Neural cell (in vitro differentiated cells): ENCODE results near the gene GZMH. TPM values are rescaled to one million over a fixed set of nuclear protein-coding genes. Genes with fewer than 3 reads are reported as not detected.

Experiments
- H2AFZ ChIP-seq: fragments of 200-600, 300-800 bp; sonication (generic), shearing (Covaris generic); 2 replicates; pipeline ENCODE4 v1.6.0; 2014; ENCODE audit warnings: low read depth, mild to moderate bottlenecking, antibody characterized with exemption, low read length, moderate library complexity
- H3F3A ChIP-seq: fragments of 200-600 bp; shearing (Covaris generic); 2 replicates; pipeline ENCODE4 v1.6.1; 2016; ENCODE audit warnings: mild to moderate bottlenecking, moderate library complexity, mixed read lengths, antibody characterized with exemption, low read length; ENCODE audit not compliant: insufficient read depth, poor library complexity, severe bottlenecking
- H3K27ac ChIP-seq: fragments of 200-600, 300-800 bp; sonication (generic), shearing (Covaris generic); 2 replicates; pipeline ENCODE4 v1.5.1; 2014; ENCODE audit warnings: mild to moderate bottlenecking, low read length, moderate library complexity
- H3K27me3 ChIP-seq: fragments of 300-800, 200-600 bp; sonication (generic), shearing (Covaris generic); 2 replicates; pipeline ENCODE4 v1.6.0; 2014; ENCODE audit warnings: mild to moderate bottlenecking, low read depth, low read length, moderate library complexity; ENCODE audit not compliant: insufficient read depth
- H3K36me3 ChIP-seq: fragments of 300-800, 200-600 bp; sonication (generic), shearing (Covaris generic); 2 replicates; pipeline ENCODE4 v1.5.1; 2014; ENCODE audit warnings: mild to moderate bottlenecking, antibody characterized with exemption, low read length, moderate library complexity; ENCODE audit not compliant: insufficient read depth
- H3K4me2 ChIP-seq: fragments of 300-800, 200-600 bp; sonication (generic), shearing (Covaris generic); 2 replicates; pipeline ENCODE4 v1.6.0; 2014; ENCODE audit warnings: mild to moderate bottlenecking, low read length
- H3K4me3 ChIP-seq: fragments of 300-800, 200-600 bp; sonication (generic), shearing (Covaris generic); 2 replicates; pipeline ENCODE4 v1.5.1; 2014; ENCODE audit warnings: mild to moderate bottlenecking, low read length, moderate library complexity
- H3K79me2 ChIP-seq: fragments of 200-600 bp; shearing (Covaris generic); replicated peaks from 2 replicates; pipeline ENCODE4 v1.6.0; 2014; ENCODE audit warnings: mild to moderate bottlenecking, low read length, moderate library complexity; ENCODE audit not compliant: insufficient read depth
- H3K9ac ChIP-seq: fragments of 300-800, 200-600 bp; sonication (generic), shearing (Covaris generic); 2 replicates; pipeline ENCODE4 v1.6.1; 2016; ENCODE audit warnings: mild to moderate bottlenecking, low read length, mixed read lengths
- H3K9me2 ChIP-seq: fragments of 200-600 bp; shearing (Covaris generic); 2 replicates; pipeline ENCODE4 v1.6.1; 2016; ENCODE audit warnings: mild to moderate bottlenecking, low read length, mixed read lengths; ENCODE audit not compliant: insufficient read depth
- H3K9me3 ChIP-seq: fragments of 200-600, 300-800 bp; sonication (generic), shearing (Covaris generic); 2 replicates; pipeline ENCODE4 v1.6.1; 2016; ENCODE audit warnings: mild to moderate bottlenecking, mixed run types, low read length, moderate library complexity, mixed read lengths
- H4K20me1 ChIP-seq: fragments of 200-600 bp; shearing (Covaris generic); 2 replicates; pipeline ENCODE4 v1.6.1; 2016; ENCODE audit warnings: mild to moderate bottlenecking, mixed run types; ENCODE audit not compliant: insufficient read depth
- CTCF ChIP-seq: fragments of 450-650 bp; IDR thresholded peaks from 2 replicates; pipeline ENCODE4 v1.5.1; 2014; ENCODE audit warnings: antibody characterized with exemption, mild to moderate bottlenecking, moderate library complexity; ENCODE audit not compliant: poor library complexity, severe bottlenecking
- EP300 ChIP-seq: fragments of 450-650 bp; conservative IDR thresholded peaks from 2 replicates; pipeline ENCODE4 v1.6.1; 2014; ENCODE audit warnings: antibody characterized with exemption, mild to moderate bottlenecking, moderate library complexity; ENCODE audit not compliant: poor library complexity, severe bottlenecking
- EZH2 ChIP-seq: fragments of 200-600, 300-800 bp; shearing (Covaris generic), sonication (generic); IDR thresholded peaks from 2 replicates; pipeline ENCODE4 v1.6.1; 2014; ENCODE audit warnings: antibody characterized with exemption, low read length, borderline replicate concordance, mild to moderate bottlenecking; ENCODE audit not compliant: insufficient read depth, poor library complexity, severe bottlenecking
- MXI1 ChIP-seq: fragments of 450-650 bp; conservative IDR thresholded peaks from 2 replicates; pipeline ENCODE4 v1.6.1; 2014; ENCODE audit warnings: antibody characterized with exemption, mild to moderate bottlenecking; ENCODE audit not compliant: poor library complexity, severe bottlenecking
- POLR2AphosphoS5 ChIP-seq: IDR thresholded peaks from 2 replicates; pipeline ENCODE4 v1.6.1; 2012
- RAD21 ChIP-seq: fragments of 450-650 bp; conservative IDR thresholded peaks from 2 replicates; pipeline ENCODE4 v1.6.1; 2014; ENCODE audit warnings: antibody characterized with exemption, mild to moderate bottlenecking, moderate library complexity
- REST ChIP-seq: IDR thresholded peaks from 2 replicates; pipeline ENCODE4 v1.6.1; 2012; ENCODE audit warnings: borderline replicate concordance
- SMC3 ChIP-seq: fragments of 450-650 bp; conservative IDR thresholded peaks from 2 replicates; pipeline ENCODE4 v1.6.1; 2014; ENCODE audit warnings: antibody characterized with exemption, mild to moderate bottlenecking, moderate library complexity; ENCODE audit not compliant: poor library complexity
- TAF1 ChIP-seq: IDR thresholded peaks from 2 replicates; pipeline ENCODE4 v1.6.1; 2012; ENCODE audit warnings: low read depth
- polyA plus RNA-seq: library from polyadenylated mRNA; depleted of rRNA; stranded (reverse); fragments of >200 nt; gene quantifications from 2 replicates; pipeline ENCODE4 v1.2.3, GENCODE V29; 2014

GZMH gene
- polyA plus RNA-seq, 1 donor from 2014 or later = not detected

- Histone ChIP-seq H3K4me3 (no peak within 1 kb of the TSS), H2AFZ (no peak within 1 kb of the TSS), H3K9me3 (no peaks in the 10 kb centered on the region), H4K20me1 (no peaks in the 10 kb centered on the region), H3K27ac (no peak within 1 kb of the TSS), H3K4me2 (no peak within 1 kb of the TSS), H3K9ac (no peak within 1 kb of the TSS), H3K9me2 (no peaks in the 10 kb centered on the region), H3K27me3 (no peaks in the 10 kb centered on the region), H3K79me2 (no peaks in the 10 kb centered on the region), H3F3A (no peaks in the 10 kb centered on the region), H3K36me3 (no peaks in the 10 kb centered on the region)
- no peak for TF ChIP-seq RAD21
- TF ChIP-seq TAF1 = no peak
- no peak for TF ChIP-seq SMC3
- TF ChIP-seq CTCF = no peak
- TF ChIP-seq POLR2AphosphoS5 = no peak
- TF ChIP-seq MXI1 = no peak
- no peak for TF ChIP-seq EZH2
- TF ChIP-seq REST = no peak
- no peak for TF ChIP-seq EP300
Measured at GRCh38 chr14:24576182-24576581, 33.3 kb downstream of the GZMH start, which contains the start of gene CTSG. TSS of gene CTSG (minus strand) at chr14:24576250. CDS start at chr14:24576223, 27 bp downstream.

GRCh38 chr14:24574206-24574774 is 35.2 kb downstream of the GZMH start:
- TF ChIP-seq RAD21 (no peak), MXI1 (no peak), CTCF (no peak), POLR2AphosphoS5 (no peak), REST (no peak), EZH2 (no peak), SMC3 (no peak), EP300 (no peak)

More at GRCh38 chr14:24574206-24574774, 35.2 kb downstream of the GZMH start:
- Histone ChIP-seq H2AFZ (no peak overlapping the region), H4K20me1 (no peaks in the 10 kb centered on the region), H3K27ac (no peak overlapping the region), H3F3A (no peaks in the 10 kb centered on the region), H3K36me3 (no peaks in the 10 kb centered on the region), H3K4me3 (no peak overlapping the region), H3K79me2 (no peaks in the 10 kb centered on the region), H3K4me2 (no peak overlapping the region), H3K9me2 (no peaks in the 10 kb centered on the region), H3K9me3 (no peaks in the 10 kb centered on the region), H3K27me3 (no peaks in the 10 kb centered on the region), H3K9ac (no peak overlapping the region)
